HepG2 (cell line): ENCODE data around the gene CHTF18. TPM values are rescaled to one million over a fixed set of nuclear protein-coding genes. Genes with fewer than 3 reads are reported as not detected.
A peak's percentile ranks its signal among the peaks of the same experiment; 100 is the strongest.

Source experiments
- ARNTL ChIP-seq: sonication (generic); formaldehyde crosslinking; IDR thresholded peaks from 2 replicates; pipeline ENCODE4 v1.4.0; 2020; ENCODE audit warnings: mild to moderate bottlenecking, missing genetic modification reagents
- CAMTA2 ChIP-seq: sonication (generic); formaldehyde crosslinking; IDR thresholded peaks from 2 replicates; pipeline ENCODE4 v1.4.0; 2020; ENCODE audit warnings: mild to moderate bottlenecking, missing genetic modification reagents, borderline replicate concordance
- DPF2 ChIP-seq: sonication (generic); formaldehyde crosslinking; IDR thresholded peaks from 2 replicates; pipeline ENCODE4 v1.4.0; 2020; ENCODE audit warnings: mild to moderate bottlenecking, low read depth, missing genetic modification reagents, borderline replicate concordance
- GABPA ChIP-seq, 2 experiments: IDR thresholded peaks; 2 replicates each; pipeline ENCODE4 v1.6.1; 2011 to 2016; ENCODE audit warnings: low read depth in 2 of 2, low read length in 1 of 2, missing biosample characterization in 1 of 2, missing genetic modification characterization in 1 of 2
- HNF4G ChIP-seq, 2 experiments: sonication (generic) in 1 of 2; formaldehyde crosslinking in 1 of 2; IDR thresholded peaks; 2 replicates each; pipeline versions ENCODE4 v1.4.0 to v1.6.1; 2011 to 2020; ENCODE audit warnings: borderline replicate concordance in 2 of 2, low read depth in 2 of 2, mild to moderate bottlenecking in 2 of 2, low read length in 1 of 2, missing genetic modification reagents in 1 of 2, moderate library complexity in 1 of 2
- MED8 ChIP-seq: sonication (generic); formaldehyde crosslinking; IDR thresholded peaks from 2 replicates; pipeline ENCODE4 v1.8.1; 2023; ENCODE audit warnings: mild to moderate bottlenecking, missing genetic modification reagents; ENCODE audit not compliant: insufficient replicate concordance
- ZNF510 ChIP-seq: sonication (generic); formaldehyde crosslinking; IDR thresholded peaks from 2 replicates; pipeline ENCODE4 v1.4.0; 2020; ENCODE audit warnings: low read depth, mild to moderate bottlenecking, missing genetic modification reagents
- ZNF777 ChIP-seq: sonication (generic); formaldehyde crosslinking; IDR thresholded peaks from 2 replicates; pipeline ENCODE4 v1.4.0; 2020; ENCODE audit warnings: missing genetic modification reagents
- polyA plus RNA-seq, 8 experiments: library from polyadenylated mRNA; depleted of rRNA in 3 of 8; stranded (reverse) in 7 of 8; unstranded in 1 of 8; fragments of >200 nt; fragmentation: Illumina TruSeq in 4 of 8; extraction: Trizol in 4 of 8; gene quantifications; 2 replicates each; pipeline versions ENCODE4 v1.2.1 to v1.2.3, GENCODE V29; 2011 to 2016; ENCODE audit warnings: low read depth in 4 of 8, missing spikeins in 1 of 8, mixed read lengths in 1 of 8; ENCODE audit not compliant: insufficient read depth in 1 of 8
- total RNA-seq, 5 experiments: library from RNA; depleted of rRNA; stranded (reverse); fragments of >200 nt; fragmentation: Illumina TruSeq; extraction: Trizol; gene quantifications; 2 replicates each; pipeline ENCODE4 v1.2.3, GENCODE V29; 2016; ENCODE audit warnings: low read depth in 1 of 5
- TF ChIP-seq, protein P1 (sequence below), 2 experiments: sonication (generic) in 1 of 2; formaldehyde crosslinking in 1 of 2; IDR thresholded peaks; 2 replicates each; pipeline versions ENCODE4 v1.5.1 to v1.6.1; 2011 to 2020; ENCODE audit warnings: borderline replicate concordance in 1 of 2, low read depth in 1 of 2, low read length in 1 of 2, mild to moderate bottlenecking in 1 of 2, missing genetic modification reagents in 1 of 2, moderate library complexity in 1 of 2
- TF ChIP-seq, protein P2 (sequence below): sonication (generic); formaldehyde crosslinking; IDR thresholded peaks from 2 replicates; pipeline ENCODE4 v1.5.1; 2020; ENCODE audit warnings: mild to moderate bottlenecking, missing genetic modification reagents, borderline replicate concordance
- TF ChIP-seq, protein P3 (sequence below): sonication (generic); IDR thresholded peaks from 2 replicates; pipeline ENCODE4 v1.6.1; 2016; ENCODE audit warnings: low read depth, borderline replicate concordance
- TF ChIP-seq, protein P4 (sequence below): sonication (generic); formaldehyde crosslinking; IDR thresholded peaks from 2 replicates; pipeline ENCODE4 v1.5.1; 2020; ENCODE audit warnings: missing genetic modification reagents, mild to moderate bottlenecking, borderline replicate concordance
- TF ChIP-seq, protein P5 (sequence below): sonication (generic); formaldehyde crosslinking; IDR thresholded peaks from 2 replicates; pipeline ENCODE4 v1.4.0; 2020; ENCODE audit warnings: missing genetic modification reagents

Gene CHTF18
- total and polyA plus RNA-seq, 2 of the 13 experiments (the other 11 are each of a cell fraction or from before 2014, with no cell fraction given): 8.6 to 22.9 TPM

DNA sequence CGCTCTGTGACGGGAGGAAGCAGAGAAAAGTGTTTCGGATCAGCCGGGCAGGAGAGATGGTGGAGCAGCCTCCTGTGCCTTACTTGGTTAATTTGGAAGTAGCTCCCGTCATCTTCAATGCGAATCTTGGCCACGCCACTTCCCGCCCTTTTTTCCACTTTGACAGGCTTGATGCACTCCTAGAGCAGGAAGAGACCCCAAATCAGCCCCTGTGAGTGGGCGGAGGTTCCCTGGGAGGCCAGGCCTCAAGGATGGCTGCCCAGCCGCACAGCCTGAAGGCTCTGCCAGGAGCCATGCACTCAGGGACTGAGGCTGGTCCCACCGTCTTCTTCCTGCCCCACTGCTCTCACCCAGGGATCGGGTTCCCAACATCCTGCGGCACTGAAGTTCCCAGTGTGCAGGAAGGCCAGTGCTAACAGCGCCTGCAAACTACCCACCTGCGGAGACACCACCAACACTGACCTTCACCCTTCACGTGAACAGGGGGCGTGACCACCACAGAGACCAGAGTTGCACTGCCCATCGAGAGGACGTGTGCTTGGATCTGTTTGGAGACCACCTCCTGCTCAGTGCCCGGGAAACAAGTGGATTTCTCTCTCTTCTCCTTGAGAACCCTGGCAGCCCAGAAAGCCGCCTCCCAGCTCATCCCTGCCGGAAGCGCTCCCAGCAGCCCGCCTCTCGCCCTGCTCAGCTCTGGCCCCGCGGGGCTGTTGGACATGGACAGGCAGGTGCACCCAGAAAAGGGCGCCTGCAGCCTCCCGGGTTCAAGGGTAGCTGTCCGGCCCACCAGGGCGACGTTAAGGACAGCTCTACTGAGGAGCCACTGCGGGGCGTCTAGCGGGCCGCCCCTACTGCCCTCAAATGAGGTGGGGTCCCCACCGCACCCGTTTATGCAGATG, 48.6 kb upstream of the CHTF18 start (continued):
- TF ChIP-seq, protein P1, sequence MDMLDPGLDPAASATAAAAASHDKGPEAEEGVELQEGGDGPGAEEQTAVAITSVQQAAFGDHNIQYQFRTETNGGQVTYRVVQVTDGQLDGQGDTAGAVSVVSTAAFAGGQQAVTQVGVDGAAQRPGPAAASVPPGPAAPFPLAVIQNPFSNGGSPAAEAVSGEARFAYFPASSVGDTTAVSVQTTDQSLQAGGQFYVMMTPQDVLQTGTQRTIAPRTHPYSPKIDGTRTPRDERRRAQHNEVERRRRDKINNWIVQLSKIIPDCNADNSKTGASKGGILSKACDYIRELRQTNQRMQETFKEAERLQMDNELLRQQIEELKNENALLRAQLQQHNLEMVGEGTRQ (IDR thresholded peaks at IDR 0.05; ENCODE audit: low read depth, low read length): peak; percentile 25; the same call in 1 of the 2 replicates
- TF ChIP-seq, protein P1 (CRISPR knock-in tag; IDR thresholded peaks at IDR 0.05; ENCODE audit: borderline replicate concordance): no peak
- no peak for TF ChIP-seq CAMTA2 (CRISPR knock-in tag)
- TF ChIP-seq ARNTL (CRISPR knock-in tag): peak; percentile 81
- no peak for TF ChIP-seq ZNF510 (CRISPR knock-in tag)
- no peak for TF ChIP-seq GABPA (IDR thresholded peaks at IDR 0.05; ENCODE audit: low read depth, low read length)
- peak; percentile 26 for TF ChIP-seq GABPA (CRISPR knock-in tag; IDR thresholded peaks at IDR 0.05; ENCODE audit: low read depth)
- no peak for TF ChIP-seq DPF2 (CRISPR knock-in tag)
- TF ChIP-seq HNF4G (IDR thresholded peaks at IDR 0.05; ENCODE audit: borderline replicate concordance, low read depth, low read length): 0 out of 2 replicates have a peak, but pooled peaks have one; percentile 11
- peak; percentile 40; the same call in 1 of the 2 replicates for TF ChIP-seq HNF4G (CRISPR knock-in tag; IDR thresholded peaks at IDR 0.05; ENCODE audit: borderline replicate concordance, low read depth)
- TF ChIP-seq, protein P2, sequence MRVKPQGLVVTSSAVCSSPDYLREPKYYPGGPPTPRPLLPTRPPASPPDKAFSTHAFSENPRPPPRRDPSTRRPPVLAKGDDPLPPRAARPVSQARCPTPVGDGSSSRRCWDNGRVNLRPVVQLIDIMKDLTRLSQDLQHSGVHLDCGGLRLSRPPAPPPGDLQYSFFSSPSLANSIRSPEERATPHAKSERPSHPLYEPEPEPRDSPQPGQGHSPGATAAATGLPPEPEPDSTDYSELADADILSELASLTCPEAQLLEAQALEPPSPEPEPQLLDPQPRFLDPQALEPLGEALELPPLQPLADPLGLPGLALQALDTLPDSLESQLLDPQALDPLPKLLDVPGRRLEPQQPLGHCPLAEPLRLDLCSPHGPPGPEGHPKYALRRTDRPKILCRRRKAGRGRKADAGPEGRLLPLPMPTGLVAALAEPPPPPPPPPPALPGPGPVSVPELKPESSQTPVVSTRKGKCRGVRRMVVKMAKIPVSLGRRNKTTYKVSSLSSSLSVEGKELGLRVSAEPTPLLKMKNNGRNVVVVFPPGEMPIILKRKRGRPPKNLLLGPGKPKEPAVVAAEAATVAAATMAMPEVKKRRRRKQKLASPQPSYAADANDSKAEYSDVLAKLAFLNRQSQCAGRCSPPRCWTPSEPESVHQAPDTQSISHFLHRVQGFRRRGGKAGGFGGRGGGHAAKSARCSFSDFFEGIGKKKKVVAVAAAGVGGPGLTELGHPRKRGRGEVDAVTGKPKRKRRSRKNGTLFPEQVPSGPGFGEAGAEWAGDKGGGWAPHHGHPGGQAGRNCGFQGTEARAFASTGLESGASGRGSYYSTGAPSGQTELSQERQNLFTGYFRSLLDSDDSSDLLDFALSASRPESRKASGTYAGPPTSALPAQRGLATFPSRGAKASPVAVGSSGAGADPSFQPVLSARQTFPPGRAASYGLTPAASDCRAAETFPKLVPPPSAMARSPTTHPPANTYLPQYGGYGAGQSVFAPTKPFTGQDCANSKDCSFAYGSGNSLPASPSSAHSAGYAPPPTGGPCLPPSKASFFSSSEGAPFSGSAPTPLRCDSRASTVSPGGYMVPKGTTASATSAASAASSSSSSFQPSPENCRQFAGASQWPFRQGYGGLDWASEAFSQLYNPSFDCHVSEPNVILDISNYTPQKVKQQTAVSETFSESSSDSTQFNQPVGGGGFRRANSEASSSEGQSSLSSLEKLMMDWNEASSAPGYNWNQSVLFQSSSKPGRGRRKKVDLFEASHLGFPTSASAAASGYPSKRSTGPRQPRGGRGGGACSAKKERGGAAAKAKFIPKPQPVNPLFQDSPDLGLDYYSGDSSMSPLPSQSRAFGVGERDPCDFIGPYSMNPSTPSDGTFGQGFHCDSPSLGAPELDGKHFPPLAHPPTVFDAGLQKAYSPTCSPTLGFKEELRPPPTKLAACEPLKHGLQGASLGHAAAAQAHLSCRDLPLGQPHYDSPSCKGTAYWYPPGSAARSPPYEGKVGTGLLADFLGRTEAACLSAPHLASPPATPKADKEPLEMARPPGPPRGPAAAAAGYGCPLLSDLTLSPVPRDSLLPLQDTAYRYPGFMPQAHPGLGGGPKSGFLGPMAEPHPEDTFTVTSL: peak; percentile 48; the same call in 1 of the 2 replicates
- TF ChIP-seq, protein P3, sequence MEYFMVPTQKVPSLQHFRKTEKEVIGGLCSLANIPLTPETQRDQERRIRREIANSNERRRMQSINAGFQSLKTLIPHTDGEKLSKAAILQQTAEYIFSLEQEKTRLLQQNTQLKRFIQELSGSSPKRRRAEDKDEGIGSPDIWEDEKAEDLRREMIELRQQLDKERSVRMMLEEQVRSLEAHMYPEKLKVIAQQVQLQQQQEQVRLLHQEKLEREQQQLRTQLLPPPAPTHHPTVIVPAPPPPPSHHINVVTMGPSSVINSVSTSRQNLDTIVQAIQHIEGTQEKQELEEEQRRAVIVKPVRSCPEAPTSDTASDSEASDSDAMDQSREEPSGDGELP: no peak
- TF ChIP-seq, protein P4, sequence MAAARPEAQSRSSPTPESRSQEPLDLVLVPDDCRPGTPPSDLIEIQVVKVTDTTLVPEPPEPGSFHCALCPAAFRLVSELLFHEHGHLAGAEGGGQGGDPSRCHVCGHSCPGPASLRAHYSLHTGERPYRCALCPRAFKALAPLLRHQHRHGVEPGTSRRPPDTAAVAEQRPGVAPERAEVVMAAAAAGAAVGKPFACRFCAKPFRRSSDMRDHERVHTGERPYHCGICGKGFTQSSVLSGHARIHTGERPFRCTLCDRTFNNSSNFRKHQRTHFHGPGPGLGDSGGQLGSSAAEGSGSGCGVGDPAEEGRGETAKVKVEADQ (CRISPR knock-in tag): 0 out of 2 replicates have a peak, but pooled peaks have one; percentile 43
- 0 out of 2 replicates have a peak, but pooled peaks have one; percentile 7 for TF ChIP-seq ZNF777 (CRISPR knock-in tag)
- no peak for TF ChIP-seq MED8 (CRISPR knock-in tag)
- TF ChIP-seq, protein P5, sequence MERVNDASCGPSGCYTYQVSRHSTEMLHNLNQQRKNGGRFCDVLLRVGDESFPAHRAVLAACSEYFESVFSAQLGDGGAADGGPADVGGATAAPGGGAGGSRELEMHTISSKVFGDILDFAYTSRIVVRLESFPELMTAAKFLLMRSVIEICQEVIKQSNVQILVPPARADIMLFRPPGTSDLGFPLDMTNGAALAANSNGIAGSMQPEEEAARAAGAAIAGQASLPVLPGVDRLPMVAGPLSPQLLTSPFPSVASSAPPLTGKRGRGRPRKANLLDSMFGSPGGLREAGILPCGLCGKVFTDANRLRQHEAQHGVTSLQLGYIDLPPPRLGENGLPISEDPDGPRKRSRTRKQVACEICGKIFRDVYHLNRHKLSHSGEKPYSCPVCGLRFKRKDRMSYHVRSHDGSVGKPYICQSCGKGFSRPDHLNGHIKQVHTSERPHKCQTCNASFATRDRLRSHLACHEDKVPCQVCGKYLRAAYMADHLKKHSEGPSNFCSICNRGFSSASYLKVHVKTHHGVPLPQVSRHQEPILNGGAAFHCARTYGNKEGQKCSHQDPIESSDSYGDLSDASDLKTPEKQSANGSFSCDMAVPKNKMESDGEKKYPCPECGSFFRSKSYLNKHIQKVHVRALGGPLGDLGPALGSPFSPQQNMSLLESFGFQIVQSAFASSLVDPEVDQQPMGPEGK (CRISPR knock-in tag): no peak
